ENCODE results near the gene GAST. TPM values are rescaled to one million over a fixed set of nuclear protein-coding genes. Genes with fewer than 3 reads are reported as not detected.

The GAST gene
- total and polyA plus RNA-seq, 3 donors from 2014 or later, result not detected

- no peak for DNase-seq
- Histone ChIP-seq H3K9me3 (no peaks in the 10 kb centered on the region), H3K36me3 (ENCODE audit: low read depth, missing control alignments) (no peaks in the 10 kb centered on the region), H3K27ac (no peak overlapping the region), H3K4me1 (no peaks in the 10 kb centered on the region), H3K27me3 (no peaks in the 10 kb centered on the region), H3K4me3 (no peak overlapping the region)
- TF ChIP-seq CTCF (IDR thresholded peaks at IDR 0.05) (no peak), POLR2A (IDR thresholded peaks at IDR 0.05) (no peak)
- intact Hi-C loops (cut with DNase I; ENCODE audit: low total_unique reads), result no loop called here
- WGBS, 2 donors, result 52 to 59% methylated on average over 5 of the region's 5 CpGs
Observed at GRCh38 chr17:41679740-41680425, 32.2 kb upstream of the GAST start.

- H3K4me1 ChIP-seq, result no peaks in the 10 kb centered on the region
- intact Hi-C loops (cut with DNase I; ENCODE audit: low total_unique reads), result no loop called here
- WGBS, 2 donors, result 77 to 84% methylated on average over 10 of the region's 10 CpGs
- no peak for TF ChIP-seq POLR2A (IDR thresholded peaks at IDR 0.05)
- no peak for TF ChIP-seq CTCF (IDR thresholded peaks at IDR 0.05)
- DNase-seq, result no peak
- no peaks in the 10 kb centered on the region for H3K27me3 ChIP-seq
- H3K27ac ChIP-seq, result no peak overlapping the region
- H3K36me3 ChIP-seq (ENCODE audit: low read depth, missing control alignments), result no peaks in the 10 kb centered on the region
- H3K9me3 ChIP-seq, result no peaks in the 10 kb centered on the region
- no peak overlapping the region for H3K4me3 ChIP-seq
Observed at GRCh38 chr17:41680426-41681040, 31.6 kb upstream of the GAST start.

GRCh38 chr17:41681776-41682175 is 30.4 kb upstream of the GAST start:
- H3K27me3 ChIP-seq, result no peaks in the 10 kb centered on the region
- no peak overlapping the region for H3K27ac ChIP-seq
- no peak for TF ChIP-seq POLR2A (IDR thresholded peaks at IDR 0.05)
- no peaks in the 10 kb centered on the region for H3K36me3 ChIP-seq (ENCODE audit: low read depth, missing control alignments)
- intact Hi-C loops (cut with DNase I; ENCODE audit: low total_unique reads), result no loop called here
- H3K9me3 ChIP-seq, result no peaks in the 10 kb centered on the region
- WGBS, 2 donors, result 90 to 91% methylated on average over 3 of the region's 3 CpGs
- no peak overlapping the region for H3K4me3 ChIP-seq
- no peak for DNase-seq
- no peaks in the 10 kb centered on the region for H3K4me1 ChIP-seq

GRCh38 chr17:41682631-41683030 is 29.5 kb upstream of the GAST start:
- no peak for TF ChIP-seq POLR2A (IDR thresholded peaks at IDR 0.05)
- no peak for TF ChIP-seq CTCF (IDR thresholded peaks at IDR 0.05)
- Histone ChIP-seq H3K27me3 (no peaks in the 10 kb centered on the region), H3K4me1 (peaks cover under 1% of the 10 kb centered on the region), H3K36me3 (ENCODE audit: low read depth, missing control alignments) (no peaks in the 10 kb centered on the region), H3K9me3 (no peaks in the 10 kb centered on the region), H3K27ac (no peak overlapping the region), H3K4me3 (no peak overlapping the region)
- WGBS, 2 donors, result 77 to 90% methylated on average over 5 of the region's 5 CpGs
- DNase-seq, result no peak
- intact Hi-C loops (cut with DNase I; ENCODE audit: low total_unique reads), result no loop called here

- no peak for DNase-seq
- TF ChIP-seq CTCF (IDR thresholded peaks at IDR 0.05), result no peak
- TF ChIP-seq POLR2A (IDR thresholded peaks at IDR 0.05), result no peak
- Histone ChIP-seq H3K9me3 (no peaks in the 10 kb centered on the region), H3K36me3 (ENCODE audit: low read depth, missing control alignments) (no peaks in the 10 kb centered on the region), H3K27ac (no peak overlapping the region), H3K4me3 (no peak overlapping the region), H3K4me1 (peaks cover 6% of the 10 kb centered on the region), H3K27me3 (no peaks in the 10 kb centered on the region)
- 53 to 60% methylated on average over 8 of the region's 8 CpGs for WGBS, 2 donors
- intact Hi-C loops (cut with DNase I; ENCODE audit: low total_unique reads), result no loop called here
Observed at GRCh38 chr17:41683441-41684007, 28.6 kb upstream of the GAST start.

All from testis (tissue), 3 donors.